Globus pallidus (tissue), 1 donor: ENCODE data around the gene SORCS2.

Source experiments
- DNase-seq: peaks from one replicate; pipeline ENCODE4 v3.0.0-alpha.2; 2015; ENCODE audit warnings: low spot score

Gene SORCS2

GRCh38 chr4:7779432-7779768 is 587.1 kb downstream of the SORCS2 start:
- no peak for DNase-seq

GRCh38 chr4:7780751-7781348 is 588.5 kb downstream of the SORCS2 start:
- no peak for DNase-seq

GRCh38 chr4:7781366-7781765 is 589.0 kb downstream of the SORCS2 start:
- DNase-seq = no peak

GRCh38 chr4:7781993-7782392 is 589.7 kb downstream of the SORCS2 start:
- DNase-seq = no peak

GRCh38 chr4:7782783-7783182 is 590.4 kb downstream of the SORCS2 start:
- DNase-seq = no peak

GRCh38 chr4:7783541-7783940 is 591.2 kb downstream of the SORCS2 start:
- DNase-seq = no peak

- no peak for DNase-seq
Observed at GRCh38 chr4:7784131-7784870, 592.0 kb downstream of the SORCS2 start.

GRCh38 chr4:7785017-7785416 is 592.7 kb downstream of the SORCS2 start:
- no peak for DNase-seq

GRCh38 chr4:7786040-7786439 is 593.7 kb downstream of the SORCS2 start:
- no peak for DNase-seq

- DNase-seq = no peak
Observed at GRCh38 chr4:7786517-7786916, 594.2 kb downstream of the SORCS2 start.

- DNase-seq = no peak
Observed at GRCh38 chr4:7787067-7787466, 594.7 kb downstream of the SORCS2 start.

- no peak for DNase-seq
Observed at GRCh38 chr4:7787681-7788141, 595.4 kb downstream of the SORCS2 start.

- DNase-seq = no peak
Observed at GRCh38 chr4:7788193-7788592, 595.9 kb downstream of the SORCS2 start.

- DNase-seq = no peak
Observed at GRCh38 chr4:7788694-7789425, 596.5 kb downstream of the SORCS2 start.

GRCh38 chr4:7790023-7790422 is 597.7 kb downstream of the SORCS2 start:
- no peak for DNase-seq

- no peak for DNase-seq
Observed at GRCh38 chr4:7790999-7791398, 598.7 kb downstream of the SORCS2 start.
